BJ (cell line): ENCODE measurements around the gene KCNT2. TPM values are rescaled to one million over a fixed set of nuclear protein-coding genes. Genes with fewer than 3 reads are reported as not detected.
A peak's percentile ranks its signal among the peaks of the same experiment; 100 is the strongest.

Experiments
- CTCF ChIA-PET: fragments of 350-600 bp; formaldehyde crosslinking; extraction: SDS; loops from one replicate; lab custom pipeline; 2021; ENCODE audit warnings: antibody characterized with exemption, inconsistent platforms; lab: Yijun Ruan, JAX
- POLR2A ChIA-PET: fragments of 300-600 bp; sonication (Branson Sonifier 250); formaldehyde crosslinking; extraction: SDS; loops from one replicate; lab custom pipeline; 2021; ENCODE audit warnings: antibody characterized with exemption; lab: Charles Lee
- DNase-seq: peaks from one replicate; pipeline ENCODE4 v3.0.0-alpha.2; 2011; ENCODE audit warnings: low read depth
- H3K27me3 ChIP-seq: 2 replicates; pipeline ENCODE4 v1.6.0; 2011; ENCODE audit warnings: low read length; ENCODE audit not compliant: control insufficient read depth, insufficient read depth
- H3K36me3 ChIP-seq: 2 replicates; pipeline ENCODE4 v1.5.1; 2011; ENCODE audit warnings: low read length; ENCODE audit not compliant: control insufficient read depth, insufficient read depth
- H3K4me3 ChIP-seq: 2 replicates; pipeline ENCODE4 v1.5.1; 2011; ENCODE audit warnings: low read depth, mild to moderate bottlenecking, control low read depth, low read length
- polyA plus RNA-seq: library from polyadenylated mRNA; depleted of rRNA; stranded (reverse); fragments of >200 nt; gene quantifications from 2 replicates; pipeline ENCODE4 v1.2.3, GENCODE V29; 2011
- TF ChIP-seq, protein P1 (sequence below): IDR thresholded peaks from 2 replicates; pipeline ENCODE4 v1.5.1; 2011; ENCODE audit warnings: low read depth, mild to moderate bottlenecking, control low read depth, inconsistent platforms, low read length, moderate library complexity; ENCODE audit not compliant: insufficient read depth

KCNT2 gene
- polyA plus RNA-seq, 1 experiment, result 0.66 TPM

DNA sequence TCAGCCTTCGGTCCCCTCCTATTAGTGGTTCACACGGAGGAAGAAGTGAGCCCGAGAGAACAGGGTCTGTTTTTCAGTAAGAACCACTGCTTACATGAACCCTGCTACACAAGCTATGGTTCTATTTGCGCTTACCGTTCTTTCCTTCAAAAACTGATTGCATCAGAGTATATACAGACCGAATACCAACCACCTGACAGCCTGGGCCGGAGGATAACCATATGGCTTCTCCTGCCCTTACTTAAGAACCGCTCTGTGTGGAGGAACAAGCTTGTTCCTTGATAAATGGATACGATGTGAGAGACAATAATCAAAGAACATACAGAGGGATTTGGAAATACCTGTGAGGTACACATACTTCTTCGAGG, 1.1 kb upstream of the KCNT2 start:
- POLR2A ChIA-PET, result no interaction called here
- CTCF ChIA-PET, result interaction anchor here (0.8 to 1.1 kb wide), 2 partner anchors 32 to 49 kb away, joined by 3 read pairs; no protein-coding TSS in a partner anchor
- Histone ChIP-seq H3K36me3 (no peaks in the 10 kb centered on the region), H3K4me3 (no peak overlapping the region), H3K27me3 (no peaks in the 10 kb centered on the region)
- TF ChIP-seq, protein P1, sequence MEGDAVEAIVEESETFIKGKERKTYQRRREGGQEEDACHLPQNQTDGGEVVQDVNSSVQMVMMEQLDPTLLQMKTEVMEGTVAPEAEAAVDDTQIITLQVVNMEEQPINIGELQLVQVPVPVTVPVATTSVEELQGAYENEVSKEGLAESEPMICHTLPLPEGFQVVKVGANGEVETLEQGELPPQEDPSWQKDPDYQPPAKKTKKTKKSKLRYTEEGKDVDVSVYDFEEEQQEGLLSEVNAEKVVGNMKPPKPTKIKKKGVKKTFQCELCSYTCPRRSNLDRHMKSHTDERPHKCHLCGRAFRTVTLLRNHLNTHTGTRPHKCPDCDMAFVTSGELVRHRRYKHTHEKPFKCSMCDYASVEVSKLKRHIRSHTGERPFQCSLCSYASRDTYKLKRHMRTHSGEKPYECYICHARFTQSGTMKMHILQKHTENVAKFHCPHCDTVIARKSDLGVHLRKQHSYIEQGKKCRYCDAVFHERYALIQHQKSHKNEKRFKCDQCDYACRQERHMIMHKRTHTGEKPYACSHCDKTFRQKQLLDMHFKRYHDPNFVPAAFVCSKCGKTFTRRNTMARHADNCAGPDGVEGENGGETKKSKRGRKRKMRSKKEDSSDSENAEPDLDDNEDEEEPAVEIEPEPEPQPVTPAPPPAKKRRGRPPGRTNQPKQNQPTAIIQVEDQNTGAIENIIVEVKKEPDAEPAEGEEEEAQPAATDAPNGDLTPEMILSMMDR, result no peak
- DNase-seq, result no peak

DNA sequence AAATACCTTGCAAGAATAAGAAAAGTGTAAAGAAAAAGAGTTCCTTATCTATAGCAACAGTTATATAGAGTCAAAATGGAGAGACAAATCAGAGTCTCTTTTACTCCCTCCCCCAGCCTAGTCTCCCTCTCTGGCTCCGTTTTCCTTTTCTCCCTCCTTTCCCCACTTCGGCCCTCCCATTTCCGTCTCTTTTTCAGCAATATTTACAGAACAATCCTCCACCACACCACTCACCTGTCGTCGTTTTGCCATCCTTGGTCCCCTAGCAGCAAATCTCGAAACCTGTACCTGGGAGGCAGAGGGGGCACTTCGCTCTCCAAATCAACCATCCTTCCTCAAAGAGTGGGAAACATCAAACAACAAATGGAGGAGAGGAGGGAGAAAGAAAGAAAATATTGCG, 259 bp downstream of the KCNT2 start:
- ChIA-PET POLR2A (no interaction called here), CTCF (interaction anchor here (1.1 kb wide), 1 partner anchor 30 kb away, joined by 3 read pairs; no protein-coding TSS in a partner anchor)
- Histone ChIP-seq H3K27me3 (no peaks in the 10 kb centered on the region), H3K4me3 (peak overlapping the region; percentile 62), H3K36me3 (no peaks in the 10 kb centered on the region)
- DNase-seq, result no peak
- TF ChIP-seq, protein P1, result no peak

DNA sequence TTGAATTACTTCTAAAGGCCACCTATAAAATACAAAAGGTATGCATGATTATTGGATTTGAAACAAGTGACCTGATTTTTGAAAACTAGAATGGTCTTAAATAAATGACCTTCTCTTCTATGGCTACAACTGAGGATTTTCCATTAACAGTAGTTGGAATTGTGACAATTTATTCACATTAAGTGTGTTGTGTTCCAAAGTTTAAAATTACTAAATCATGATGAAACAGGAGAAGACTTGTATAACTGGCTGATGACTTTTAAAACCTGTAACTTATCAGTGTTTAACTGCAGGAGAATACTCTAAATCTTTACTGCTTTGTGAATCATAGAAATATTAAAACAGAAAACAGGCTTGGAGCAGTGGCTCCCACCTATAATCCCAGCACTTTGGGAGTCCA, 4.6 kb downstream of the KCNT2 start:
- no peak overlapping the region for H3K4me3 ChIP-seq
- DNase-seq, result no peak
- H3K36me3 ChIP-seq, result no peaks in the 10 kb centered on the region
- no peaks in the 10 kb centered on the region for H3K27me3 ChIP-seq
- ChIA-PET POLR2A (no interaction called here), CTCF (no interaction called here)
- TF ChIP-seq, protein P1, result no peak

DNA sequence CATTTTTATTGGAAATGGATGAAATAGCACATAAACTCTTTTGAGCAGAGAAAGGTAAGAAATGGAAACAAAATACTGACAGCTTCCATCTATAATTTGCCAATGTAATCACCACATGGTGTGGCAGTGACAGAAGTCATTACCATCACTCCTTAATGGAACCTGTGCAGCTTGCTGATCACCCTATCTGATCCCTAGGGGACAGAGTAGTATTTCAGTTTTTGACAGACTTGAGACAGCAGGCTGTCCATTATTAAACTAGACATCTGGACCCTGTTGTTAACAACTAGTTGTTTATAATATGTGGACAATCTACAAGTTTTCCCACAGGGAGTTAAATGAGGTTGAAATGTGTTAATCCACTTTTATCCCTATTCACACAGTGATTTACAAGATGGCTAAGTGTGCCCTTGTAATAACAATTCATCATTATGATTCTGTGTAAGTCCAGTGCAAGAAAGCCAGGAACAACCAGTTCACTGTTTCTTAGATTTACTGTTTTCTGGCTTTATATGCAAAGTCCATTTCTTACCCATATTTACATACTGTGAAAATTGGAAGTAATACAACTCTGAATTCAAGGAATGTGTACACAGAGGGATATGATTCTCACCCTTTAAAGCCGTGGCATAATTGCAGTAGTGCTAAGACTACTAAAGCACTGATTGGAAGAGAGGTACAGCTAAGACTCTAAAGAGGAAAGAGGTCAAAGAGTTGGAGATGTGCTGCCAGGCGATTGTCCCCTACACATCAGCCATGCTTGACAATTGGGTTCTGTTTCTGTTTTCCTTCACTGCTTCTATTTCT, 9.1 kb downstream of the KCNT2 start:
- POLR2A ChIA-PET, result no interaction called here
- TF ChIP-seq, protein P1, result no peak
- Histone ChIP-seq H3K36me3 (no peaks in the 10 kb centered on the region), H3K27me3 (no peaks in the 10 kb centered on the region), H3K4me3 (no peak overlapping the region)
- CTCF ChIA-PET, result no interaction called here
- DNase-seq, result no peak

DNA sequence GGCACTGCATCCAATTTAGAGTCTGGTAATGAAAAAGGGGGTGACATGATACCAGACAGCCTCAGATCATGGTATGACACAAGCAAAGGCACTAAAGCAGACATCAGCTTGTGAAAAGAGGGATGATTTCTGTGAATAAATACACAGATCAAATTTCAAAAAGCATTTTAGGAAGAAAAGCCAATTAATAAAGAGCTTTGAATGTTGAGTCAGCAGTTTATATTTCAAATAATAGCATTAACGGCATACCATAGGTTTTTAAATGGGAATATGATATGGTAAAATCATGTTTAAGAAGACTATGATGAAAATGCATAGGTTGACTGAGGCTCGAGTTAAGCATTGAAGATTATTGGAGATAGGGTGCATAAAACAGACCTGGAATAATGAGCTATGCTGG, 13.5 kb downstream of the KCNT2 start:
- Histone ChIP-seq H3K4me3 (no peak overlapping the region), H3K36me3 (no peaks in the 10 kb centered on the region), H3K27me3 (no peaks in the 10 kb centered on the region)
- TF ChIP-seq, protein P1, result no peak
- POLR2A ChIA-PET, result no interaction called here
- CTCF ChIA-PET, result no interaction called here
- no peak for DNase-seq
